NAMALWA (cell line): ENCODE results near the gene OR6N1.

Source experiments
- DNase-seq: peaks from one replicate; pipeline ENCODE4 v3.0.0-alpha.2; 2015; ENCODE audit warnings: low spot score

OR6N1 gene

GRCh38 chr1:158752155-158752712 lies 19.8 kb downstream of the OR6N1 start:
- DNase-seq = no peak

DNA sequence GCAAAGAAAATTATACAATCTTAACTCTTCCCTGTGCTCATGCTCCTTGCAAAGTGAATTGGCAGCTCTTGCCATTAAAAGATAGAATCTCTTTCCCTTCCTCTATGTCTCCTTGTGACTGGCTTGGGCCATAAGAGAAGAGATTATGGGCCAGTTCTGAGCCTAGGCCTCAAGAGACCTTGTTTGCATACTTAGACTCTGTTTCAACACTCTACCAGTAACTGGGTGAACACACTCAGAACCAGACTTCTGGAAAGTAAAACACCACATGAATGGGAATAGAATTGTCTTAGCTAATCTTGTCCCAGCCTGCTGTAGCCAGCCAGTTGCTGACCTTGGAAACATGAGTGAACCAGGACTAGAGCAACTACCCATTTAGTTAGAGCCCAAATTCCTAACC lies 36.1 kb downstream of the OR6N1 start:
- no peak for DNase-seq

DNA sequence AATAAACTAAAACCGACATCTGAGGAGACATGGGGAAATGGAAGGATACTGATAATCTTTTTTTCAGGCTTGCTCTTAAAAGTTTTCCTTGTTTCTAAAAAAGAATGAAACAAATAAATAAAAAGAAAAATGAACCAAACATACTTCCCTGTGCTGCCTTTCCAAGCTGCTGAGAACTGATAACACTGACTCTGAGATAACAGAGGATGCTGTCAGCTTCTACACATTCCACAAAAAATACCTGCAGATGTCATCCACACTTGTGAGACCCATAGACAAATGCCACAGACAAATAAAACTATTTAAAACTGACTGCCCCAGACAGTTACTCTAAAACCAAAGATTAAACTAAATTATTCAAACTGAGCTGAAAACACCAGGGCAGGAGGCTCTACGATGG lies 39.5 kb downstream of the OR6N1 start:
- DNase-seq = no peak

GRCh38 chr1:158731707-158732106 lies 40.3 kb downstream of the OR6N1 start:
- DNase-seq = no peak

GRCh38 chr1:158730453-158730852 lies 41.5 kb downstream of the OR6N1 start:
- no peak for DNase-seq

- DNase-seq = no peak
These were observed 43.3 kb downstream of the OR6N1 start for GRCh38 chr1:158728510-158729225.

GRCh38 chr1:158724442-158724841 lies 47.6 kb downstream of the OR6N1 start:
- DNase-seq = no peak

DNA sequence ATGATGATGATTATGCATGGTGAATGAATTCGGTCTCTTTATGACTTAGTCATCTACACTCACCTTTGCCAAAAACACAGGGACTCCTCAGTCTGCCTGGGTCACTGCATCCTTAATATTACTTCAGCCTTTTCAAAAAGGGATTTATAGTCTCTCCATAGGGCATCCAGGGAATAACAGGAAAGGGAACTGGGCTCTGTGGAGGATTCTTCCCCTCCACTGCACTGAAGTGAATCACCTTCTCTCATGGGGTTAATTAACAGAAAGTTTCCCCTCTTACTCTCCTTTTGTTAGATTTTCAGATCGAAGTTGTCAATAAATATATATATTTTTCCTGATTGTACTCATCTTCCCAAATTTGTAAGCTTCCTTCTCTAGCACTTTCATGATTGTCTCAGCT lies 51.4 kb downstream of the OR6N1 start, which contains the start of gene OR6K3:
Gene OR6K3 (minus strand): TSS at position 101 of the 400 bp plus-strand sequence. CDS start 2,605 bp downstream, outside the sequence.
- DNase-seq = no peak

GRCh38 chr1:158719664-158720063 lies 52.3 kb downstream of the OR6N1 start:
- no peak for DNase-seq

- no peak for DNase-seq
These were observed 54.7 kb downstream of the OR6N1 start for GRCh38 chr1:158717344-158717743.

GRCh38 chr1:158716335-158716734 lies 55.7 kb downstream of the OR6N1 start:
- no peak for DNase-seq

DNA sequence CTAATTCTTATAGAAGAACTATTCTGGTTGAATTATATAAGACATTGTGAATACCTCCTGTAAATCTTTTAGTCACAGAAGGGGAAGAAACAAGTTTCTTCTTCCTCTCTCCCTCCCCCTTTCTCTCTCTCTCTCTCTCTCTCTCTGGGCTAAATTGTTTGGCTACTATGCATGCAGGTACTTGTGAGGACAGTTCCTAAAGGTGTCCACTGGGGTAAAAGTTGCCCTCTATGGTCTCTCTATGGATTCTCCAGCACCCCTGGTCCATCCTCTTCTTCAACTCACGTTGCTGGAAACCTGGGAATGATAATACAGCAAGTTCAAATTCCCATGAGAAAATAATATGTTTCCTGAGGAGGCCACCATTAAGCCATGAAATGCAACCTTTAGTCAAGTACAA lies 57.2 kb downstream of the OR6N1 start:
- no peak for DNase-seq
